SKM-1 treated with dmso at 0.1 percent for 144 hours (cell line): ENCODE measurements around the gene CCDC97.

ENCODE experiments used
- DNase-seq: peaks from one replicate; lab custom pipeline; 2025; ENCODE audit not compliant: unreplicated experiment; lab: John Stamatoyannopoulos, UW

CCDC97 gene

GRCh38 chr19:41297628-41298347 lies 12.2 kb upstream of the CCDC97 start:
- DNase-seq, result no peak

GRCh38 chr19:41298348-41298964 lies 11.5 kb upstream of the CCDC97 start:
- no peak for DNase-seq

- DNase-seq, result no peak
These were observed 10.8 kb upstream of the CCDC97 start for GRCh38 chr19:41299046-41299754.

- DNase-seq, result no peak
These were observed 10.2 kb upstream of the CCDC97 start for GRCh38 chr19:41299755-41300089.

GRCh38 chr19:41300555-41300954 lies 9.4 kb upstream of the CCDC97 start:
- DNase-seq, result no peak

- no peak for DNase-seq
These were observed 7.2 kb upstream of the CCDC97 start for GRCh38 chr19:41302624-41303351.

- DNase-seq, result no peak
These were observed 6.0 kb upstream of the CCDC97 start for GRCh38 chr19:41303954-41304353.

GRCh38 chr19:41304706-41305483 lies 5.1 kb upstream of the CCDC97 start:
- no peak for DNase-seq

- no peak for DNase-seq
These were observed 3.8 kb upstream of the CCDC97 start for GRCh38 chr19:41305927-41306793.

- DNase-seq, result no peak
These were observed 2.7 kb upstream of the CCDC97 start for GRCh38 chr19:41307090-41307875.

- DNase-seq, result no peak
These were observed 2.0 kb upstream of the CCDC97 start for GRCh38 chr19:41307954-41308449.

- peak; percentile 70 for DNase-seq
These were observed 1.4 kb upstream of the CCDC97 start for GRCh38 chr19:41308450-41309179.

- no peak for DNase-seq
These were observed 566 bp upstream of the CCDC97 start for GRCh38 chr19:41309180-41310032.

GRCh38 chr19:41311072-41311471 lies 1.1 kb downstream of the CCDC97 start:
- DNase-seq, result no peak

GRCh38 chr19:41311613-41312012 lies 1.6 kb downstream of the CCDC97 start:
- DNase-seq, result no peak

- DNase-seq, result no peak
These were observed 6.4 kb downstream of the CCDC97 start for GRCh38 chr19:41316306-41316920.
